GM21447 (cell line): ENCODE results near the gene S100A13.

ENCODE experiments used
- ATAC-seq: cut with Tn5 transposase; IDR thresholded peaks from one replicate; pipeline ENCODE4 v1.9.1; 2021; ENCODE audit not compliant: unreplicated experiment

S100A13 gene

GRCh38 chr1:153628638-153629342 lies 1.5 kb upstream of the S100A13 start:
- no peak for ATAC-seq

DNA sequence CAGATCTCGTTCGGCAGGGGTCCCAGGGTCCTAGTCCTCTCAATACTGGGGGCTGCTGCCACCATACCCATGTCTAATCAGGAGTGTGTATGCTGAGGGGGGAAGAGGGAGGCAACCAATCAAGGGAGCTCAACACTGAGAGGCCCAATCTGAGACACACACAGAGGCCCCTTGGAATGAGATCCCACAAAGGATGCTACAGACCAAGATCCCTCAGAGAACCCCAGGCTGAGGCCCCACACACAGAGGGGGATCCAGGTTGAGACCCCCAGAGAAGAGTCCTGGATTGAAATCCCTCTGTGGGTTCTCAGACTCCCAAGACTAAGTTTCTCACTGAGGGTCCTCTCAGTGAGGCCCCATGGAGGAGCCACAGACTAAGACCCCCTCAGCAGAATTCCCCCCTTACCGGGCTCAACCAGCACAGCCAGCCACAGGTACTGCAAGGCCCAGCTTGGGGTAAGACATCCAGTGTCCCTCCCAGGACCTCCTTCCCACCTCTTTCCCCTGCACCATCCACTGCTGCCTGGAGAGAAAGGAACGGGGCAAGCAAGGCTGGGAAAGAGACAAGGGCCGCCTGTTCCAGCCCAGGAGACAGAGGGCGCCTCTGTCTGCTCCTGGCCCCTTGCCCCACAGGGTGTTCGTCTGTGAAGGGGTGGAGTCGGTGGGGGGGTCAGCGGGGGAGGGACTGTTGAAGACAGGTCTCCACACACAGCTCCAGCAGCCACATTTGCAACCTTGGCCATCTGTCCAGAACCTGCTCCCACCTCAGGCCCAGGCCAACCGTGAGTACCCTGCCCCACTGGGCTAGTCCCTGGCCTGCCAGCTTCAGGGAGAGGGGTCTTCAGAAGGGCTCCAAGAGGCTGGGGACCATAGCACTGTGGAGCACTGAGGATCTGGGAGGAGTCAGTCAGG lies 666 bp upstream of the S100A13 start, which contains the start of gene S100A1:
Gene S100A1, plus strand, starts transcription at position 720 of the 912 bp plus-strand sequence. CDS start 2,088 bp downstream, outside the sequence.
- no peak for ATAC-seq

DNA sequence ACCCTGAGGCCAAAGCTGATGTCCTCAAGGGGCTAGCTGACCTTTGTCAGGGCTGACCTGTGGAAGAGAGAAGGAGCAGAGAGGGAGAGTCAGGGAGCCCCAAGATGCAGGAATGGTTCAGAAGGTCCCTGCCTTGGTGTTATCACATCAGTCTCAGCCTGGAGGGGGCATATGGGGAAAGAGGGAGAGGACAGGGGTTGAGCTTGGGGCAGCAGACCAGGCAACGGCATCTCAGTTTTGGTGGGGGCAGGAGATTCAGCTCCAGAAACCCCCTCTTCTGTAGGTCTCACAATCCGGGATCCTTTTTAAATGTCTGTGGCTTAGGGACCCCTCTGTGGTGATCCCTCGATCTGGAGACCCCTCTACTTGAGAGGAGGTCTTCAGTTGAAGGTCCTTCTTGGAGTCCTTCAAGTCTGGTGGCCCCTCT lies 815 bp downstream of the S100A13 start:
- ATAC-seq: no peak

GRCh38 chr1:153624965-153625611 lies 2.2 kb downstream of the S100A13 start:
- no peak for ATAC-seq

- no peak for ATAC-seq
These were observed 4.2 kb downstream of the S100A13 start for GRCh38 chr1:153623101-153623500.

GRCh38 chr1:153619171-153619570 lies 8.1 kb downstream of the S100A13 start:
- ATAC-seq: no peak

DNA sequence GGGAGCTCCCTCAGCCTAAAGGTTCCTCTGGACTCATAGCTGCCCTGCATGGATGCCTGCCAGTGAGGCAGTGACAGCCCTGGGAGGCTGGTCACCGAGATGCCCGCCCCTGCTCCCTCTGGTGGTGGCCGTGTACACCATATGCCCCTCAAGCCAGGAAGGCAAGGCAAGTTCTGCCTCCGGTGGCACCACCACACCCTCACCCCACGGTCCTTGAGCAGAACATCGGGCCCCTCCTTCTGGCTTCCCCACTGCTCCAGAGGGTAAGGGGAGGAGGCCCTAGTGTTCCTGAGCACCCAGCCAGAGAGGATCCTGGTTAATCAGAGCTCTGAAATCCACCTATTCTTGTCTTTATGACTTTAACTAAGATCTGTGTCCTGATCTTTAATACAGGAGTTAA lies 9.6 kb downstream of the S100A13 start:
- ATAC-seq: no peak

DNA sequence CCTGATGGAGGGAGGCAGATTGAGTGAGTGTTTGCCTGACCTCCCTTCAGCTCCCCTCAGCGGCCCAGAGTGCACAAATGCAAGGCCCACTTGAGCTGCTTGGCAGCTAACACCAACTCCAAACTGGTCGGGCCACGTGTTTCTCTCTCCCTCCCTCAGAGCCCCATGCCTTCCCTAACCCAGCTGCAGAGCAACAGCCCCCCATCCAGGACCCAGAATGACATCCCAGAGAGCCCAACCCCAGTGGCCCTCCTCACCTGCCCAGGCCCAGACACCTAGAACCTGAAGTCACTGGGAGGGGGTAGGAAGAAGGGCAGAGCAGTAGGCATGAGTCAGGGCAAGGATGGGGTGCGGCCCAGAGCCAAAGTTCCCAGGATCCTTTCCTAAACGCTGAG lies 10.4 kb downstream of the S100A13 start:
- no peak for ATAC-seq

DNA sequence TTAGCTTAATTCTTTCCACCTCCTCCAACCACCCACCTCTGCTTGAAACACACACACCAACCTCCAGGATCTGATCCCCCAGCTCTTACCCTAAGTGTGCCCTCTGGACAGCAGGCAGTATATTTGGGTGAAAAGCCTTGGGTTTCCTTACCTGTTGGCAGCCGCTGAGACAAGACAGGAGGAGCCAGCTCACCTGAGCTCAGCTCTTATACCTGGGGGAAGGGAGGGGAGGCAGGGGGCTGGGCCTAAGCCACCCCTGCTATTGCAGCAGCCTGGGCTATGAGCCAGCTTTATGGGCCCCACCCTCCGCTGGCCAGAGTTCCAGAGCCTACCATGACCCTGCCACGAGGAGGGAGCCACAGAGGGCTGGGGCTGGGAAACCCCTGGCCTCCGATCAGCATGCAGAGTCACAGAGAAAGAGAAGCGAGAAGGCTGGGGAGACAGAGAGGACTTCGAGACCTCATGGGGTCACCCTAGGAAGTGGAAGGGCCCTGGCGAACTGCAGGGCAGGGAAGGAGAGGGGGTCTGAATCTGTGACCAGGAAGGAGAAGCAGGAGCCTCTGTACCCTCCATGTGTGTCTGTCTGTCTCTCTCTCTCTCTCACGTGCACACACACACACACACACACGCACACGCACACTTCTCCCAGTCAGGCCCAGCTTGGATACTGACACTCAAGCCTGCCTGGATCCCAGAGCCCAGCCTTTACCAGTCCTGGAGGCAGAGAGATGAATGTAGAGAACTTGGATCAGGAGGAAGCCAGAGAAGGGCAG lies 11.0 kb downstream of the S100A13 start, which contains the start of gene S100A14:
Gene S100A14, minus strand, starts transcription at position 182 of the 773 bp plus-strand sequence. CDS start 467 bp downstream, outside the sequence.
- no peak for ATAC-seq

DNA sequence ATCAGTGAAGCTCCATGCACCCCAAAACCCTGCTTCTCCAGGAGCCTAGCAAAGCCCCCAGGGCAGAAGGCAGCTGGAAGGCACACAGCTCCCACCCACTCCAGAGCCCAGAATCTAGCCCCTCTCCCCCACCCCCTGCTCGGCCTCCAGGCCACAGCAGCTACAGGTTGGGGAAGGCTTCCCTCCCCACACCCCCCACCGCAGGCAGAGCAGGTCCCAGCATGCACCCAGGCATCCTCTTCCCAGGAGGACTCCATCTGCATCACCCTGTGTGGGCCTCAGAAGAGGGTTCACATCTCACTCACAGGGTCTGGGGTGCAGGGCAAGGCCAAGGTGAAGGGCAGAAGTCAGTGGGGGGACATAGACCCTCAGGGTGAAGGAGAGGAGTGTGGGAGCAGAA lies 11.9 kb downstream of the S100A13 start:
- no peak for ATAC-seq

DNA sequence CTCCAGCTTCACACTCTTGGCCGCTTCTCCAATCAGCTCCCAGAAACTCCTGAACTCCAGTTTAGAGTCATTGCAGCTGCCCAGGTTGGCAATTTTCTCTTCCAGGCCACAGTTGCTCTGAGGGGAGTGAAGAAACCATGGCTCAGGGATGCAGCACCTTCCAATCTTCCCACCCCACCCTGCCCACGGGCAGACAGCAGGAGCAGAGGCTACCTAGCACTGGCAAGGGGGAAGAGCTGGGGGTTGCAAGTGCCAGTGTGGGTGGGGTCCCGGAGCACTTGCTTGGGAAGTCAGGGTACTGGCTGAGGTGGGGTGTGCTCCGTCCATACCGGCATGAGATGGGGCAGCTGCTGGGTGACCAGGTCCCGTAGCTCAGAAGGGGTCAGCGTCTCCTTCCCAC lies 12.4 kb downstream of the S100A13 start:
- no peak for ATAC-seq

DNA sequence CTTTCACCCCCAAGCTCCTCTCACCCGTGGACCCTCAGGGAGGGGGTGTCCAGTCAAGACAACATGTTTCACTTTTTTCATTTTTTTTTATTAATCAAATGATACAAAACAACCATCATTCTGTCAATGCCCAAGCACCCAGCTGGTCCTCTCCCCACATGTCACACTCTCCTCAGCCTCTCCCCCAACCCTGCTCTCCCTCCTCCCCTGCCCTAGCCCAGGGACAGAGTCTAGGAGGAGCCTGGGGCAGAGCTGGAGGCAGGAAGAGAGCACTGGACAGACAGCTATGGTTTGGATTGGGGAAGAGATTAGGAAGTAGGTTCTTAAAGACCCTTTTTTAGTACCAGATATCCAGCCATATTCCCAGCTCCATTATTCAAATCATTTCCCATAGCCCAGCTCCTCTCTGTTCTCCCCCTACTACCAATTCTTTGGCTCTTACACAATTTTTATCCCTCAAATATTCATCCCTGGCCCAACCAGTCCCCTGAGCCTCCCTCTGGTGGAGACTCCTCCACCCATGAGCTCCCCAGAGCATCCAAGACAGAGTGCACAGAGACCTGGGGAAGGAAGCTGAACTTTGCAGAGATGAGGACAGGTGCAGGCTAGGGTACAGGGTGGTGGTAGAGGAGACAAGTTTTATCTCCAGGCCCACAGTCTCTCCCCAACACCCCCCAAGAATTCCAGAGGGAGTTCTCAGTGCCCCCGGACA lies 13.0 kb downstream of the S100A13 start:
- no peak for ATAC-seq

- ATAC-seq: no peak
These were observed 13.9 kb downstream of the S100A13 start for GRCh38 chr1:153613406-153613805.

GRCh38 chr1:153612755-153613331 lies 14.5 kb downstream of the S100A13 start, which contains the start of gene S100A16:
TSS of gene S100A16 (minus strand) at chr1:153613137. CDS start at chr1:153608151, 4,986 bp downstream.
- no peak for ATAC-seq

DNA sequence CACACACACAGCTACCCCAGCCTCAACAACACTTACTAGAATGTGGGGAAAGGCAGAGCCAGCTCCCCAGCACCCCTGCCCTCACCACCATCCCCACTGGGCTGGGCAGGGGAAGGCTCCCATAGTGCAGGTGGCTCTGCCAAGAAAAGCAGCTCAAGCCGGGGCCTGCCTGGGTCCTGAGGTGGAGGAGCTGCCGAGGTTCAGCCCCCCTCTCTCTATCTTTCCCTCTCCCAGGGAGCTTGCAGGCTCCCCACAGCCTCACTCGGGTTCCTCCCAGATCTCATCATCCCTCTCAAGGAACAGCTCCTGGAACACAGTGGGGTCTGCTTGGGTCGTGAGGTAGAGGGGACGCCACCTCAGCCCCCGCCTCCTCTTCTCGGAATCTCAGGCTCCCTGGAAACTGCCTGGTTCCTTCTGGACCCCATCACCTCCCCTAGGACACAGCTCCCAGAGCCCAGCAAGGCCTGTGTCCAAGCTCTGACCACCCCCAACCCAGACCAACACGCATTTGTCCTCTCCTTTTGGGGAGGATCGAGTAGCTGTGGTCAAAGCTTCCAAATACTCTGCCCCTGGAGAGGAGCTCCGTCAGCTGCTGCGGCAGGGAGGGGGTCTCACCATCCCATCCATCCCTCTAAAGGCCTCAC lies 15.1 kb downstream of the S100A13 start:
- no peak for ATAC-seq

GRCh38 chr1:153611356-153611755 lies 15.9 kb downstream of the S100A13 start:
- ATAC-seq: no peak

DNA sequence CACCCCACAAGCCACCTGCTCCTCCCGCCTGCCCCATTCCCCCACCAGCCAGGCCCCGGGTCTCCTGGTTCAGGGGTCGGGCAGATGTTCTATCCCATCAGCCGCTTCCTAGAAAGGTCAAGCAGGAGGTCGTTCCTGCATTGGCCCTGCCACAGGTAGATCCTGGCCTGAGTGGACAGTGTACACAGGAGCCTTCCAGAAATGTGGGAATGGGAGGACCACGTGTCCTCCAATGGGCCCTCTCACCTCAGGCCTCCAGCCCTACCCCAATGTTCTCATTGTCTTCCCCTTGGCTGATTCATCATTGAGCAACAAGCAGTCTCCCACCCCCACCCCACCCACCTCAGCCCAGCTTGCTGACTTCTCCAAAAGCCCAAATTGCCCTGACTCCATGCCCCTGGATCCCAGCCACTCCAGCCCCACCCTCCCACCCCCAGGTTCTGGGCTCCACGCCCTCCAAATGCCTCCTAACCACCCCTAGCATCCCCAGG lies 16.4 kb downstream of the S100A13 start:
- ATAC-seq: no peak

DNA sequence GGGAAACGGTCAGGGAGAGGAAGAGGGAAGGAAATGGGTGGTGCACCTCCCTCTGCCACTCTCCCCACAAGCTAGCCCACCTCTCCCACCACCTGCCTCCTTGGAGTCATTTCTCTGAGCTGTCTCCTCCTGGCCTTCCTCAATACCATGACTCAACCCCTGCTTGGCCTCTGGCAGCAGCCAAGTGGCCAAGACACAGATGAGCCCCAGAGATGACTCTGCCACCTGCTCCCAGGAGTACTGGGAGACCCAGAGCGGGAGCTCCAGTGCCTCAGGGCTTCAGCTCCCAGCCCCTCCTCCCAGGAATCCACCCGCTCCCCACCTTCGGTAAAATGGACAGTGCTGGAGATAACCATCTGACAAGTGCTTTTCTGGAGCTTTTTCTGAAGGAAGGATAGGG lies 17.0 kb downstream of the S100A13 start:
- no peak for ATAC-seq

DNA sequence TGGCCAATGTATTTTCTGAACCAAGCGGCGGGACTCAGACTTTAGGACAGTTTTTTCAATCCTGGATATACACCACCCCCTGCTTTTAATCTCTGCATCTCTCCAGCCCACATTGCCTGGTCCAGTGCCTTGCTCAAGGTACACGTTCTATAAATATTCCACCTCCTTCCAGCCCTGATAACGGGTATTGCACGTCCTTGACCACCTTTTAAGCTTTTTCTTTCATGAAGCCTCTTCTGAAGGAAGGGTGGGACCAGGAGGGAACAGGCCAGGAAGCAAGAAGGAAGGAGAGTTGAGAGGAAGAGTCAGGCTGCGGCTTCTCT lies 17.8 kb downstream of the S100A13 start:
- ATAC-seq: no peak
